ENCODE results near the gene POLDIP3. TPM values are rescaled to one million over a fixed set of nuclear protein-coding genes. Genes with fewer than 3 reads are reported as not detected.

POLDIP3 gene
- total RNA-seq, 4 donors from 2014 or later, result 30.6 to 50.7 (median 37.2) TPM

DNA sequence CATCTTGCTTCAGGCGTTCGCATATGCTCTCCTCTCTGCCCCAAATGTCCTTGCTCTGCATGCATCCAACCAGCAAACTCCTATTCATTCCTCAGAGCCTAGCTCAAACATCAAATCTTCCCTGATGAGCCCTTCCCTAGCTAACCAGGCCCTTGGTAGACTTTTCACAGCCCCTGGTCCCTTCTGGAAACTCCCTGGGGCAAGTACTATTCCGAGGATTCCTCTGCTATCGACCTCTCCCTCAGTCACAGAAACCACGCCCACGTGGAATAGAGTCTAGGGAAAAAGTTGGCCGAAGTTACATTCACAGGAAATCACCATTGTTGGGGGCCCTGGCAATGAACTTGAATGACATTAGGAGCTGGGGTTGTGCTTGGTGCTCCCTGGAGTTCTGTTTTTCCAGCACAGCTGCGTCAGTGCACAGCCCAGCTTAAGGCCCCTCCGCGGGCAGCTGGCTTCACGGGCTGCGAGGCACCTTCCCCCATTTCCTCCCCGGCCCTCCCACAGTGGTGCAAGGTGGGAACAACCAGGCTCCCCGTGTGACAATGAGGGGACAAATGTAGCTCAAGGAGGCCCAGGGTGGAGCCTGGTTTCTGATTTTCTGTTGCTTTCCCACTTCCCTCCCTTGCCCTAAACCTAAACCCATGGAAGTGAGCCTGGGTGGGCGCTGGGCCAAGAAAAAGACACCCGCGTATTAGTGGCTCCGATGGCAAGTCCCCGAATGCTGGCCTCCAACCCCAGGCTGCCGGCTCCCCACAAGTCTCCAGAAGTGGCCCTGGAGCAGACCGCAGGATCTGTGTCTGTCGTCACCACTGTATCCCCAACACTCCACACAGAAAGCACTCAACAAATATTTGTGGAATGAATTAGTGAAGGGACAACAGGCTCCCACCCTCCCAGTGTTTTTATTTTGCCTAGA, 30.0 kb upstream of the POLDIP3 start:
- H3K27me3 ChIP-seq, result no peaks in the 10 kb centered on the region
- 8 to 12% methylated on average over 9 to 15 of the region's 22 CpGs for WGBS, 2 donors (ENCODE audit: low coverage in 1 of 2)
- peak overlapping the region; percentile 30 to 93 (median 90) for H3K27ac ChIP-seq
- TF ChIP-seq EP300 (IDR thresholded peaks at IDR 0.05), result no peak
- no peak for TF ChIP-seq POLR2AphosphoS5 (IDR thresholded peaks at IDR 0.05)
- TF ChIP-seq, protein P1, sequence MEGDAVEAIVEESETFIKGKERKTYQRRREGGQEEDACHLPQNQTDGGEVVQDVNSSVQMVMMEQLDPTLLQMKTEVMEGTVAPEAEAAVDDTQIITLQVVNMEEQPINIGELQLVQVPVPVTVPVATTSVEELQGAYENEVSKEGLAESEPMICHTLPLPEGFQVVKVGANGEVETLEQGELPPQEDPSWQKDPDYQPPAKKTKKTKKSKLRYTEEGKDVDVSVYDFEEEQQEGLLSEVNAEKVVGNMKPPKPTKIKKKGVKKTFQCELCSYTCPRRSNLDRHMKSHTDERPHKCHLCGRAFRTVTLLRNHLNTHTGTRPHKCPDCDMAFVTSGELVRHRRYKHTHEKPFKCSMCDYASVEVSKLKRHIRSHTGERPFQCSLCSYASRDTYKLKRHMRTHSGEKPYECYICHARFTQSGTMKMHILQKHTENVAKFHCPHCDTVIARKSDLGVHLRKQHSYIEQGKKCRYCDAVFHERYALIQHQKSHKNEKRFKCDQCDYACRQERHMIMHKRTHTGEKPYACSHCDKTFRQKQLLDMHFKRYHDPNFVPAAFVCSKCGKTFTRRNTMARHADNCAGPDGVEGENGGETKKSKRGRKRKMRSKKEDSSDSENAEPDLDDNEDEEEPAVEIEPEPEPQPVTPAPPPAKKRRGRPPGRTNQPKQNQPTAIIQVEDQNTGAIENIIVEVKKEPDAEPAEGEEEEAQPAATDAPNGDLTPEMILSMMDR (IDR thresholded peaks at IDR 0.05), result peak in 1 of 4 experiments; percentile 2
- no peak for TF ChIP-seq POLR2A (IDR thresholded peaks at IDR 0.05)
- ATAC-seq, result no peak
- no peaks in the 10 kb centered on the region for H3K36me3 ChIP-seq
- peak overlapping the region in 1 of 2 donors; percentile 87 for H3K4me3 ChIP-seq
- H3K9me3 ChIP-seq, result no peaks in the 10 kb centered on the region
- H3K4me1 ChIP-seq, result peaks cover 0 to 81% (median 54%) of the 10 kb centered on the region in 3 donors

DNA sequence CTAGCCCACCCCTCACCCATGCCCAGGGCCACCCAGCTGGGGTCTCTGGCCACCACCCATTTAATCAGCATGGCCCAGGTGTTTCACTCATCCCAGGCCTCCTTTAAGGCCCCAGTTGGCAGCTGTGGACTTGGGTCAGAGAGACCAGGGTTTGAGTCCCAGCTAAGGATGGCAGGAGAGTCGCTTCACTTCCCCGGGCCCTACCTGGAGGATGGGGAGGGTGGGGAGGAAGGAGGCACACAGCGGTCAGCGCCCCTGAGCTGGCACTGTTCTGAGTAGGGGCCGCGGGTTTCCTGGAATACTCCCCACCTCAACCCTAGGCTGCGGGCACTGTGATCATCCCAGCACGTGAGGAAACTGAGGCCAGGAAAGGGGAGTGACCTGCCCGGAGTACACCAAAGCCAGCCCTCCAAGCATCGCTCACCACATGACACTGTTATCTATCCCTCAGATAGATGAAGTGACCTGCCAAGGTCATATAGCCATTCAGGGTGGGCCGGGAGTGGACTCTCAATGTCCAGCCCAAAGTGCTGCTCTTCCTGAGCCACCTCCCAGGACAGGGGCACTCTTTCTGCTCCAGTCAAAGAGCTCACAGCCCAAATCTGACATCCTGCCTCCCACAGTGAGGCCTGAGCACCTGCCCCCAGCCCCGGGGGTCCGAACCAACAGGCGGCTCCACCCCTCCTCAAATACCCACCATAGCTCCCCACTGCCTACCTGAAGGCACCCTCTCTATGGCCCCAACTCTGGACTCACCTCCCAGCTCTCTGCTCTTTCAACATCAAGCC, 29.1 kb upstream of the POLDIP3 start:
- Histone ChIP-seq H3K4me1 (peaks cover 0 to 83% (median 54%) of the 10 kb centered on the region in 3 donors), H3K36me3 (no peaks in the 10 kb centered on the region), H3K4me3 (peak overlapping the region in 1 of 2 donors; percentile 87), H3K27ac (peak overlapping the region in 3 of 4 donors; percentile 89 to 93 (median 92)), H3K27me3 (no peaks in the 10 kb centered on the region), H3K9me3 (no peaks in the 10 kb centered on the region)
- TF ChIP-seq EP300 (IDR thresholded peaks at IDR 0.05), result no peak
- no peak for TF ChIP-seq POLR2AphosphoS5 (IDR thresholded peaks at IDR 0.05)
- TF ChIP-seq, protein P1 (IDR thresholded peaks at IDR 0.05), result no peak
- no peak for TF ChIP-seq POLR2A (IDR thresholded peaks at IDR 0.05)
- 85% methylated on average over 5 of the region's 14 CpGs; no CpG with 5 or more reads in 1 of the 2 donors for WGBS, 2 donors (ENCODE audit: low coverage in 1 of 2)
- ATAC-seq, result no peak

DNA sequence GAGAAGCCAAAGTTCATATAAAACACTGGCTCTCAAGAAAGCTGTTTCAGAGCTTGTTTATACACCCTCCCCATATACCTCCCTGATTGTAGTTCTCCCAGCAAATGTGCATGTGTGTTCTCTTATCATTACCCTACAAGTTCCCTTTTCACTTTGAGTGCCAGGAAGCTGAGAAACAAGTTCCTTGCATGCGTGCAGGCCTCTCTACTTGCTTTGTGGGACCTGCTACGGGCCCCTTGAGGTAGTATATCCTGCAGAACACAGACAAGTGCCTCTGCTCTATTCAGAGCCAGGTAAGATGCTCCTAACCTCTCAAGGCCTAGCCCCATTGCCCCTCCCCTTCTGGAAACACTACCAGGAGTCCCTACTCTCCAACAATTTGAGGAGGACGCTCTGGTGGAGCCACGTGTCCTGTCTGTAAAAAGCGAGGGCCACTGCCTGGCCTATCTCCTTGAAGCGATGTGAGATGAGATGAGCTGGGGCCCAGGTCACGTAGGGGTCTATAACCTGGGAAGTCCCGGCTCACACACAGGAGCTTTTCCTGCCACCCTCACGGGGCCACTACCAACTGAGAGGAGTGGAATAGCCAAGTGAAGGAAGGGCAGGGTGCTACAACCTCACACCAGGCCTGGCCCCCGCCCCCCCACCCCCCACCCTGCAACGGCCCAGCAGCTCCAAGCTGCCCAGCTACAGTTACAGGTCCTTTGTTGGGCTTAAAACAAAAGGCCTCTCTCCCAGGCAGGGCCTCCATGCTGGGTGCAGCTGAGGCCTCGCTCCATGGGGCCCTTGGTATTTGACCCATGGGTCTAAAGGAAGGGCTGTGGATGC, 28.3 kb upstream of the POLDIP3 start:
- H3K4me1 ChIP-seq, result peaks cover 0 to 77% (median 50%) of the 10 kb centered on the region in 3 donors
- H3K27ac ChIP-seq, result peak overlapping the region in 3 of 4 donors; percentile 89 to 93 (median 92)
- H3K4me3 ChIP-seq, result no peak overlapping the region
- TF ChIP-seq, protein P1 (IDR thresholded peaks at IDR 0.05), result no peak
- TF ChIP-seq EP300 (IDR thresholded peaks at IDR 0.05) (no peak), POLR2A (IDR thresholded peaks at IDR 0.05) (no peak), POLR2AphosphoS5 (IDR thresholded peaks at IDR 0.05) (no peak)
- H3K36me3 ChIP-seq, result no peaks in the 10 kb centered on the region
- H3K9me3 ChIP-seq, result no peaks in the 10 kb centered on the region
- no peaks in the 10 kb centered on the region for H3K27me3 ChIP-seq
- no peak for ATAC-seq
- WGBS, 2 donors (ENCODE audit: low coverage in 1 of 2), result 60 to 90% methylated on average over 1 to 4 of the region's 12 CpGs

DNA sequence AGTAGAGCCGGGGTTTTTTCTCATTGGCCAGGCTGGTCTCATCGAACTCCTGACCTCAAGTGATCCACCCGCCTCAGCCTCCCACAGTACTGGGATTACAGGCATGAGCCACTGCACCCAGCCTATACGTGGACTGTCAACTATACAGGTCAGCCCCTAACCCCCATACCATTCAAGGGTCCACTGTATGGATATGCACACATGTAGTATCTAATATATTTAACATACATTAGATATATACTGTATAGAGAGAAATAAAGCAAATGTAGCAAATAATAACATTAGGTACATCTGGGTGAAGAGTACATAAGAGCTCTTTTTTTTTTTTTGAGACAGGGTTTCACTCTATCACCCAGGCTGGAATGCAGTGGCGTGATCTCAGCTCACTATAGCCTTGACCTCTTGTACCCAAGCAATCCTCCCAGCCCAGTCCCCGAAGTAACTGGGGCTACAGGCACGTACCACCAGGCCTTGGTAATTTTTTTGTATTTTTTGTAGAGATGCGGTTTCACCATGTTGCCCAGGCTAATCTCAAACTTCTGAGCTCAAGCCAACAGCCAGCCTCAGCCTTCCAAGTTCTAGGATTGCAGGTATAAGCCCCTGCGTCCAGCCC, 27.2 kb upstream of the POLDIP3 start:
- Histone ChIP-seq H3K27me3 (no peaks in the 10 kb centered on the region), H3K4me1 (peaks cover 0 to 66% (median 39%) of the 10 kb centered on the region in 3 donors), H3K9me3 (no peaks in the 10 kb centered on the region), H3K4me3 (no peak overlapping the region), H3K36me3 (peaks cover 0 to 4% of the 10 kb centered on the region in 2 donors), H3K27ac (peak overlapping the region in 2 of 4 donors; percentile 11 to 92)
- 66 to 69% methylated on average over 5 to 8 of the region's 9 CpGs for WGBS, 2 donors (ENCODE audit: low coverage in 1 of 2)
- TF ChIP-seq, protein P1 (IDR thresholded peaks at IDR 0.05), result no peak
- TF ChIP-seq EP300 (IDR thresholded peaks at IDR 0.05) (no peak), POLR2AphosphoS5 (IDR thresholded peaks at IDR 0.05) (no peak), POLR2A (IDR thresholded peaks at IDR 0.05) (no peak)
- no peak for ATAC-seq

Data from gastroesophageal sphincter (tissue), 4 donors.